Left ventricle myocardium inferior (tissue), 1 donor: ENCODE data around the gene AGBL4. TPM values are rescaled to one million over a fixed set of nuclear protein-coding genes. Genes with fewer than 3 reads are reported as not detected.

Source experiments
- DNase-seq: peaks from one replicate; pipeline ENCODE4 v3.0.0-alpha.2; 2020
- H3K27ac ChIP-seq: fragments of 200-600 bp; replicated peaks from 2 replicates; pipeline ENCODE4 v1.8.0; 2021
- H3K27me3 ChIP-seq: fragments of 200-600 bp; 2 replicates; pipeline ENCODE4 v1.8.0; 2021; ENCODE audit warnings: low read depth
- H3K36me3 ChIP-seq: fragments of 200-600 bp; 2 replicates; pipeline ENCODE4 v1.8.0; 2021
- H3K4me1 ChIP-seq: fragments of 200-600 bp; 2 replicates; pipeline ENCODE4 v1.8.0; 2021
- H3K4me3 ChIP-seq: fragments of 200-600 bp; 2 replicates; pipeline ENCODE4 v1.8.0; 2021; ENCODE audit warnings: mild to moderate bottlenecking, moderate library complexity
- H3K9me3 ChIP-seq: fragments of 200-600 bp; replicated peaks from 2 replicates; pipeline ENCODE4 v1.8.0; 2021
- intact Hi-C: fragments of 100-400 bp; cut with micrococcal nuclease; formaldehyde crosslinking; loops from one replicate; pipeline ENCODE4 v1.11.0; 2022
- total RNA-seq: library from RNA; stranded (reverse); fragmentation: NEBNext Ultra II Directional; extraction: Animal tissue kit (Norgen Biotek cat#: 25700); gene quantifications from one replicate; pipeline ENCODE4 v1.2.1, GENCODE V29; 2021
- TF ChIP-seq, protein P1 (sequence below): fragments of 200-600 bp; IDR thresholded peaks from 2 replicates; pipeline ENCODE4 v1.8.0; 2021; ENCODE audit warnings: antibody characterized with exemption, mild to moderate bottlenecking, borderline replicate concordance
- donor health status: DM: no; HTN: yes; CAD: no; lungs with severe emphysema.

AGBL4 gene
- total RNA-seq, 1 donor from 2014 or later = 0.38 TPM

DNA sequence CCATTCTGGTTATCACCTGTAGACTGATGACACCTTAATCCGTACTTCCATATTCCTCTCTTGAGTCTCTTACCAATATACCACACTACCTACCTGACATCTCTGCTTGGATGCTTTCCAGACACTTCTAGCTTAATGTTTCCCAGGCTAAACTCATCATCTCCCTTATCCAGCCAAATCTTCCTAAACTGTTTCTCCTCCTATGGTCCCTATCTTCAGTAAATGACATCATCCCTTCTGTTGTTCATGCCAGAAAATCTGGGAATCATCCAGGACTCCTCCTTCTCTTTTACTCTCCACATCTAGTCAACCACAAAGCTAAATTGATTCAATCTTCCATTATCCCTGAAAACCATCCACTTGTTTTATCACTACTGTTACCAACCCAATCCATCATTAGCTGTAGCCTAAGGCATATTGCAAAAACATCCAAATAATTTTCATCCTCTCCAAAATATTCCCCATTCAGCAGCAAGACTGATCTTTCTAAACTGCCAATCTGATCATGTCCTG, 783.0 kb downstream of the AGBL4 start:
- no peak overlapping the region for H3K27ac ChIP-seq
- intact Hi-C loops = no loop called here
- no peak for DNase-seq
- H3K4me3 ChIP-seq = no peak overlapping the region
- peaks cover 6% of the 10 kb centered on the region for H3K9me3 ChIP-seq
- H3K27me3 ChIP-seq = no peaks in the 10 kb centered on the region
- no peaks in the 10 kb centered on the region for H3K4me1 ChIP-seq
- TF ChIP-seq, protein P1, sequence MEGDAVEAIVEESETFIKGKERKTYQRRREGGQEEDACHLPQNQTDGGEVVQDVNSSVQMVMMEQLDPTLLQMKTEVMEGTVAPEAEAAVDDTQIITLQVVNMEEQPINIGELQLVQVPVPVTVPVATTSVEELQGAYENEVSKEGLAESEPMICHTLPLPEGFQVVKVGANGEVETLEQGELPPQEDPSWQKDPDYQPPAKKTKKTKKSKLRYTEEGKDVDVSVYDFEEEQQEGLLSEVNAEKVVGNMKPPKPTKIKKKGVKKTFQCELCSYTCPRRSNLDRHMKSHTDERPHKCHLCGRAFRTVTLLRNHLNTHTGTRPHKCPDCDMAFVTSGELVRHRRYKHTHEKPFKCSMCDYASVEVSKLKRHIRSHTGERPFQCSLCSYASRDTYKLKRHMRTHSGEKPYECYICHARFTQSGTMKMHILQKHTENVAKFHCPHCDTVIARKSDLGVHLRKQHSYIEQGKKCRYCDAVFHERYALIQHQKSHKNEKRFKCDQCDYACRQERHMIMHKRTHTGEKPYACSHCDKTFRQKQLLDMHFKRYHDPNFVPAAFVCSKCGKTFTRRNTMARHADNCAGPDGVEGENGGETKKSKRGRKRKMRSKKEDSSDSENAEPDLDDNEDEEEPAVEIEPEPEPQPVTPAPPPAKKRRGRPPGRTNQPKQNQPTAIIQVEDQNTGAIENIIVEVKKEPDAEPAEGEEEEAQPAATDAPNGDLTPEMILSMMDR = no peak
- no peaks in the 10 kb centered on the region for H3K36me3 ChIP-seq

DNA sequence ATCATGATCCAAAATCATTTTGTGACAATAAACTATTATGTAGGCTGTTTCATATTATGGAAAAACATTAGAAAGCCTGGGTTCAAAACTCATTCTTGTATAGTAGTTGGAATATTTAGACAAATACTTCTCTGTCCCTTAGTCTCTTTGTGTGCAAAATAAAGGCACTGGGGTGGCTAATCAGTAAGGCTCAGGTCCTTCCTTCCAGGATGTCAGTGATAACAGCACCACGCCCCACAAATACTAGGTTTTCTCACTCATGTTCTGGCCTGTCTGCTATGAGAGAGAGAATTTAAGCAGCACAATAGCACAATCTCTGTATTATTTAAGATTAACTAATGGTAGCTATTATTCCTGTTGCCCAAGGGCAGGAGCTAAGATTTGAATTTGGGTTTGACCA, 788.8 kb downstream of the AGBL4 start:
- no peaks in the 10 kb centered on the region for H3K4me1 ChIP-seq

DNA sequence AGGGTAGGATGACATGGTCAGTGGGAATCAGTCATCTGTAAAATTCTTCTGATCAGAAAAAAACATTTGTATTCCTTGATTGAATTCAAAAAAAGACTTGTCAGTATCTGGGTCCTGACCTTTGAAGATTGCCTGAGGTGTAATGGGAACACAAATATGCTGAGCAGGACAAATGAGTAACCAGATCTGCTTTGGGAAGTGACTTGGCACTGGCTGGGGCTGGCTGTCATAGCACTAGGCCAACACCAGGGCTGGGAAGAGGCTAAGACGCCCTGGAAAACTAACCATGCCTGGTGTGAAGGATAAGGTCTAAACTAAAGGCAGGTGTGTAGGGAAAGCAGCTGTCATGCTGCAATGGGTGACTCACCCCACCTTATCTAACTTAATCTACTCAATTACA, 794.2 kb downstream of the AGBL4 start:
- TF ChIP-seq, protein P1 = no peak
- H3K27ac ChIP-seq = no peak overlapping the region
- H3K36me3 ChIP-seq = no peaks in the 10 kb centered on the region
- H3K27me3 ChIP-seq = no peaks in the 10 kb centered on the region
- no peak for DNase-seq
- no peak overlapping the region for H3K4me3 ChIP-seq
- H3K4me1 ChIP-seq = no peaks in the 10 kb centered on the region
- intact Hi-C loops = no loop called here
- no peaks in the 10 kb centered on the region for H3K9me3 ChIP-seq

More for the DNA sequence above, 788.8 kb downstream of the AGBL4 start:
- intact Hi-C loops = no loop called here
- Histone ChIP-seq H3K9me3 (peaks cover 6% of the 10 kb centered on the region), H3K27me3 (no peaks in the 10 kb centered on the region), H3K27ac (no peak overlapping the region), H3K4me3 (no peak overlapping the region), H3K36me3 (no peaks in the 10 kb centered on the region)
- DNase-seq = no peak
- TF ChIP-seq, protein P1 = no peak

DNA sequence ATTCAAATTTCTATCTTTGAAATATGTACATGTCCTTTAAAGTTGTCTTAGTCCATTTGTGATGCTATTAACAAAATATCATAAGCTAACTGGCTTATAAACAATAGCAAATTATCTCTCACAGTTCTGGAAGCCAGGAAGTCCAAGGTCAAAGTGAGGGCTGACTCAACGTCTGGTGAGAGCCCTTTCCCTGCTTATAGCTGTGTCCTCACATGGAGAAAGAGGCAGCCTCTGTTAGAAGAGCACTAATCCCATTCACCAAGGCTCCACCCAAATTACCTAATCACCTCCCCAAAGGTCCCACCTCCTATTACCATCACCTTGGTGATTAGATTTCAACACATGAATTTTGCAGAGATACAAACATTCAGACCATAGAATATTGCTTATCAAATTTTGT, 797.0 kb downstream of the AGBL4 start:
- Histone ChIP-seq H3K9me3 (no peaks in the 10 kb centered on the region), H3K4me3 (no peak overlapping the region), H3K27me3 (no peaks in the 10 kb centered on the region), H3K4me1 (no peaks in the 10 kb centered on the region), H3K36me3 (no peaks in the 10 kb centered on the region), H3K27ac (no peak overlapping the region)
- no peak for DNase-seq
- intact Hi-C loops = no loop called here
- TF ChIP-seq, protein P1 = no peak

DNA sequence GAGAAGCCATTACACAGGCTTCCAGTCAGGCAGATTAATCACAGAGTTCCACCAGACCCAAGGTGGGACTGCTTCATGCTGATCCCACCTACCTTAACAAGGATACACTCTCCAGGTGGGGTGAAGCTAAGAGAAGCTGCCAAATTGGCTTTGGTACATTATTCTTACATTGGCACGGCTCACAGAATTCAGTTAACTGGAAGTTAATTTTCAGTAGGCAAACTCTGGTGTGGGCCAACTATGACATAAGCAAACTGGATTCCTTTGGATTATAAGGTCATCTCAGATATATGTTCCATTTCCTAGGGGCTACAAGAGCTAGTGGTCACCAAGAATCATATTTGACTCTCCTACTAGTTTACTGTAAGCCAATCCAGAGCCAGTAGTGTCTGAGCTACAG, 798.3 kb downstream of the AGBL4 start:
- DNase-seq = no peak
- Histone ChIP-seq H3K27me3 (no peaks in the 10 kb centered on the region), H3K9me3 (no peaks in the 10 kb centered on the region), H3K4me1 (no peaks in the 10 kb centered on the region), H3K27ac (no peak overlapping the region), H3K4me3 (no peak overlapping the region), H3K36me3 (no peaks in the 10 kb centered on the region)
- intact Hi-C loops = no loop called here
- TF ChIP-seq, protein P1 = no peak
